ENCODE data around the gene ZNF496.
A peak's percentile ranks its signal among the peaks of the same experiment; 100 is the strongest.
"Not testable (repeated sequence)": the region's sequence is repeated elsewhere in the genome, so short reads cannot be mapped to it uniquely, and the experiment has no call there.

The ZNF496 gene

DNA sequence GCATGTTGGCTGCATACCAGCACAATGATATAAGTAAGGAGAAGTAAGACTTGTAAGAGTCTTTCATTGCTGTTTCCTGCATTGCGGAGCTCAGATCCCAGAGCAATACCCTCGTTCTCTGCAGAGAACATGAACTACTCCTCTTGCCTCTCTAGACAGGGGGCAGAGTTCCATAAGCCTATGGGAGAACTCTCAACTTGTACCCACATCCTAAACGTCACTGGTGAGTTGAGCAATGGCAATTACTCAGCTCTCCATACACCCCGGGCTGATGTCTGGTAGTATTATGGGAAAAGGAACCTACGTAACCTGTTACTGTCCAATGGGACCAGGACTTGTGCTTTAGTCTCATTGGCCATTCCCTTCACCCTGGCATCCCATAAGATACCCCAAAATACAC, 27.3 kb upstream of the ZNF496 start:
- DNase-seq, result no peak

DNA sequence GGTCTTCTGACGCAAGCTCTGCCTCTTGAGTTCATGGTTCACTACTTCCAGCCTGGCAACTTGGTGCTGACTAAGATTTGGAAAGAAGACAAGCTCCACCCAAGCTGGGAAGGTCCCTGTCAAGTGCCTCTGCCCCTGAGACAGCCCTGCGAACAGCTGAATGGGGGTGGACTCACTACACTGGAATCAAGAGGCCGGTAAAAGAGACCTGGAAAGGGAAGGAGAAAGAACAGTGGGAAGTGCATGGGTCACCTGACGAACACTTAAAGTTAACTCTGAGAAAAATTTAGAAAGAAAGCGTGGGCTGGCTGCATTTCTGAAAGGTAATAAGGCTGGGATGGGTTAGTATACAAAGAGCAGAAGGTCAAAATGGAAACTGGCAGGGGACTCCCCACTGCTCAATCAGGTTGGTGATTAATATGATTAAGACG, 26.1 kb upstream of the ZNF496 start:
- no peak for DNase-seq

DNA sequence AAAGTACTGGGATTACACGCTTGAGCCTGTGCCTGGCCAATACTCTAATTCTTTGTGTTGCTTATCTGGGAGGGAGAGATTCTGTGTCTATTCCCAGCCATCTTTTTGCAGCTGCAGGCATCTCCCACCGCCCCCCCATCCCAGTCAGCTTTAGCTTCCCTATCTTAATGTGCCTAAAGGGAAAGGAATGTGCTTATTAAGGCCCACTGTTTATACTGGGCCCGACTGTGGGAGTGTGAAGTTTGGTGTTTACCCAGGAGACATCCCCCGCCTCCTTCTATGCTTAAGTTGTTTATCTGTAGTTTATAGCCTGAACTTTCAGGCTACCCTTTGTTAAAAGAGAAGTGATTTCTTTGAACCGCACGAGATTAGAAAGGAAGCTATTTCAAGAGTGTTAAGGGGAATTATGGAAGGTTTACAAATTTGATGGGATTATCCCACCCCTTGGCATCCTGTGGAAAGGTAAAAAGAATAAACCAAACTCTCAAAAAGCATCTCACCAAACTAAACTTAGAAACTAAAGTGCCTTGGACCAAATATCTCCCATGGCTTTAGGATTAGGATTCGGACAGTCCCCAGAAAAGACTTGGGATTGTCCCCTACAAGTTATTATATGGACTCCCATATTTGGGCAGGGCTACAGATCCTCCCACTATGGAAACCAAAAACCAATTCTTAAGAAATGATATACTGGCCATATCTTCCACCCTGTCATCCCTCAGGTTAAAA, 25.5 kb upstream of the ZNF496 start:
- no peak for DNase-seq

DNA sequence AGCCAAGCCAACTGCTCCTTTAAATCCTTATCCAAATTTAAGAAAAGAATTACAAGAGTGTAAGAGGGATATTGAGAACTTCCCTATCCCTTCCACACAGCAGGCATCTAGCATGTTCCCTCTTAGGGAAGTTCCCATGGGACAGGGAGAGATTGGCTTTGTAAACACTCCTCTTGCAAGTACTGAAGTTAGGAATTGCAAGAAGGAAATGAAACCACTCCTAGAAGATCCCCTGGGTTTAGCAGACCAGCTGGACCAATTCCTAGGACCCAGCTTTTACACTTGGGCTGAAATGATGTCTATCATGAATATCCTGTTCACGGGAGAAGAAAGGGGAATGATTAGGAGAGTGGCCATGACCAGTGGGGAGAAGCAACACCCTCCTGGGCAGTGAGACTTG, 23.5 kb upstream of the ZNF496 start:
- not testable (repeated sequence) for DNase-seq

DNA sequence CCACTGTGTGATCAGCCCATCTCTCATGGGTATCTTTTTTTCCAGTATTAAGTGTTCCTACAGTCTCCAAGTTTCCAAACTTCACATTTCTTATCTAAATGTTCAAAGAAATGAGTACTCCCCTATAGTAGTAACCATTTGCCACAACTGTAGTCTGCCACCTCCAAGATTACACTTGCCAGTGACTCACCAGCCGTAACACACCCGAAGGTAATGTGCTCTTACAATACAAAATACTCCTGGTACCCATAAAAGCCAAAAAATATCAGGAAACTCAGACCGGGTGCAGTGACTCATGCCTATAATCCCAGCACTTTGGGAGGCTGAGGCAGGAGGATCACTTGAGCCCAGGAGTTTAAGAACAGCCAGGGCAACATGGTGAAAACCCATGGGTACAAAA, 20.5 kb upstream of the ZNF496 start:
- no peak for DNase-seq

DNA sequence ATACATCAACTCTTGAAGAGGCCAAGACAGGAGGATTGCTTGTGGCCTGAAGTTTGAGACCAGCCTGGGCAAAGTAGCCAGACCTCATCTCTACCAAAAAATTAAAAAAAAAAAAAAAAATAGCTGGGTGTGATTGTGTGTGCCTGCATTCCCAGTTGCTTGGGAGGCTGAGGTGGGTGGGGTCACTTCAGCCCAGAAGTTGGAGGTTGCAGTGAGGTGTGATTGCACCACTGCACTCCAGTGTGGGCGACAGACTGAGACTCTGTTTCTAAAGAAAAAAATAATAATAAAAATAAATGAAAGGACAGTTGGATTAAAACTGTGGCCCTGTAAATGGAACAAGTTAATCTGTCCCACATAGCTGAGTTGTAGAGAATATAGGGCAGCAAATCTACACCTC, 18.9 kb upstream of the ZNF496 start:
- no peak for DNase-seq

DNA sequence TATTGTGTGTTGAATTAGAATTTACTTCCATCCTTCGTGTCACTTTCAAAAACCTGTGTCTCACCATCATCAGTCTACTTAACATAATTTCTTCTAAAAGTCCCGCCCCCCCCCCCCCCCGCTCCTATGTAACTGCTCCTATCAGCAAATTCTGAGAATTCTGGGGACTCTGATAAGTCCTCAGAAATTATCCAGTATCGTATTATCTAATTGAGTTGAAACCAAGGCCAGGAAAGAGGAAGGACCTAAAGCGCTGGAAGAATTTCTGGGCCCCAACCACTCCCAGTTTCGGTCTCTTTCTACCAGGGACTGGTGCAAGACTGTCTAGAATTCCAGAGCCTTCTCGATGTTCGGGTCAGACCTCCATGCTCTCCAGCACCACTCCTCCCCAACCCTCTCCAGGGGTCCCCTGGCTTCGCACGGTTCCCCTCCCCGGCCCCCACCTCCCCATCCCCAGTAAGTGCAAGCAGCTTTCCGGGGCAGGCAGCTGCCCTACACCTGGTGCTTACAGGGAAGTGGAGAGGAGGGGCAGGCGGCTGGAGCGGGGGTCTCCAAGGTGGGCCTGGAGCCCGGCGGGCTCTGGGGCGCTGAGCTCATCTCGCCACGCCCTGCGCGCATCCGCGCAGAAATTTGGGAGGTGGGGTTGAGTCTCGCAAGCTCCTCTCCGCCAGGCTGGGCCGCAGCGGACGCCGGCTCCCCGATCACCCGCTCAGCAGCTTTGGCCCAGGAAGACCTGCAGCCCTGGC, 16.0 kb upstream of the ZNF496 start:
- no peak for DNase-seq

DNA sequence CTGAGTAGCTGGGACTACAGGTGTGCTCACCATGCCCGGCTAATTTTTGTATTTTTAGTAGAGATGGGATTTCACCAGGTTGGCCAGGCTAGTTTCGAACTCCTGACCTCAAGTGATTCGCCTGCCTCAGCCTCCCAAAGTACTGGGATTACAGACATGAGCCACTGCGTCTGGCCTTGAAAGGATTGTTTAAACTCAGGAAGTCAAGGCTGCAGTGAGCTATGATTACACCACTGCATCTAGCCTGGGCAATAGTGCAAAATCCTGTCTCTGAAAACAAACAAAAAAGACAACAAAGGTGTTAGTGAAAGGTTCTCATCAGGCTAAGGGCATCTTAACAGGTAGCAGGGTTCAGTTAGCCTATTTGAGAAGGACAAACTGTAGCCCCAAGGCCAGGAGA, 14.2 kb upstream of the ZNF496 start:
- DNase-seq, result no peak

DNA sequence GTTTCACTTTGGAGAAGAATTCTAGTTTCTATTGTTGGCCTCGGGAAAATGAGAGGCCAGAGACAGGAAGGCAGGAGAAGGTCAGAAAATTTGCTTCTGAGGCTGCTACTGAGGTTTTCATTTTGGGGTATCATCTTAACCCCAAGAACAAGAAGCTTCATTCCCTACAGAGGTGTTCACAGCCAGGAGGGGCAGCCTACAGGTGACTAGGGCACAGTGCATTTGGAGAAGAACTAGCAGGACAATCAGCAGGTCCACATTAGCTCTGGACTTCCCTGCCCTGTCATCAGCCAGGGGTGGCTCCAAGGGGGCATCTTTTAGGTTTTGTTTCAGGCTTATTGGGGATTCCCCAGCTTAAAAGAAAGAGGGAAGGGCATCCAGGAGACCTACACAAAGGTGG, 12.1 kb upstream of the ZNF496 start:
- DNase-seq, result no peak

DNA sequence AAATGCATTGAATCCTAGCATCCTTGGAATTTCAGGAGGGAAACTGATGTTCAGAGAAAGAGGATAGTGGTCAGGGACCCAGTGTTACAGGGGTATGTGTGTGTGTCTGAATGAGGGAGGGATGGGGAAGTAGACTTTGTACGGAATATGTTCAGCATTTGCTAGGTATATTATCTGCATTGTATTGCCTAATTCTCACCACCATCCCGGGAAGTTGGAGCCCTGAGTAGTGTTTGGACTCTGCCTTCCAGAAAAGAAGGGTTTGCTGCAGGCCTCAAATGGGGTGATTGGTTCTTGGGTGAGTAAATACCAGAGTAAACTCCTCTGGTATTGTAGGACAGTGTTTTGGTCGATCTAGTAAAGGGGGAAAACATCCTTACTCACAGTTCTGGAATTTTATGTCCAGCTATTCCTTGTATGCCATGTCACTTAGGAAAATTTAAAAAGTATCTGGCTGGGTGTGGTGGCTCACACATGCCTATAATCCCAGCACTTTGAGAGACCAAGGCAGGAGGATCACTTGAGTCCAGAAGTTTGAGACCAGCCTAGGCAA, 7.1 kb upstream of the ZNF496 start:
- no peak for DNase-seq

DNA sequence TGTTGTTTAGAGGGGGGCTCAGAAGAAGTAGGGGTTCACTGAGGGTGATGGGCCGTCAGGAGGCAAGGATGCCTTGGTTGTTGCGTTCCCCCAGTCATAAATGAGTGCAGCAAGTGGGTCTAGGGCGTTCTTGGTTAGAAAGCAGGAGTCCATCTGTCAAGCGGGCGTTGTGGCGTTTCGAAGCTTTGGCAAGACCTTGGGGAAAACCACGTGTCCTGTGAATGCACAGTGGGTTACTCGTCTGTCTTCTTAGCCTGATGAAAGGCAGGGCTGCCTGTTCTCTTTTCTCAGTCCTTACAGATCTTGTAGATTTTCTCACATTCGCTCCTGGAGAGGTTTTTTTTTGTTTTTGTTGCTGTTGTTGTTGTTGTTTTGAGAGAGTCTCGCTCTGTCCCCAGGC, 6.3 kb upstream of the ZNF496 start:
- no peak for DNase-seq

DNA sequence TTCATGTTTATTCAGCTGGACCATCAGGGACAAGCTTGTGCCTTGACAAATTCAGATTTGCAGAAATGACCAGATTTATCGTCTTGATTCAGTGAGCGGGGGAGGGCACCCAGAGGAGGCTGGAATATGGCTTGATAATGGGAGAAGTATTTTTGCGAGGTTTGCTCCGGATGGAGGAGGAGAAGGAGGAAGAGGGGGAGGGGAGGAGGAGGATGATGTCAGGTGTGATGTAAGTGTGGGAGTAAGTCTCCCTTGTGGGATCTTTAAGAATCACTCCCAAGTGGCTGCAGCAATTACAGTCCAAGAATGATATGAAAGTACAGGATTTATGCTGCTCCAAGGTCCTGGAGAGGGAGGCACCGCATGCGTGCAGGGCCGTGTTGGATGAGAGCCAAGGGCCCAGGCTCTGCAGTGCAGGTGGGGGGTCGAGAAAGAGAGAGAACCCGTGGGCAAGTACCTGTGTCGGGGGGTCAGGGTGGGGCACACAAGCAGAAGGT, 5.6 kb upstream of the ZNF496 start:
- no peak for DNase-seq

DNA sequence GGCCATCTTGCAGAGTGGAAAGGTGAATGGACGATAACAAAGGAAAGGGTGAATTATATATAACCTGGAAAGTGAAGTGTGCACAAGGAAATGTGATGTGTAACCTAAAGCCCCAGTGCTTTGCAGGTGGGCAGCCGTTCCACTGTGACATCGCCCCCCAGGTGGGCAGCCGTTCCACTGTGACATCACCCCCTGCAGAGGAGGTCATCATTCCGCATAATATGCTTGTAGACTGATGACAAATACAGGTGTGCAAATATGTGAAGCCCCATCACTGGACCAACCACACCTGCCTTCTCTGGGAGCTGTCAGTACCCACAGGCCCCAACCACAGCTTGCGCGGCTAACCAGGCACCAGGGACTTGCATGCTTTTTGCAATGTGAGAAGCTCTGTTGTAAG, 4.7 kb upstream of the ZNF496 start:
- DNase-seq, result peak in 1 of 2 experiments; percentile 15

DNA sequence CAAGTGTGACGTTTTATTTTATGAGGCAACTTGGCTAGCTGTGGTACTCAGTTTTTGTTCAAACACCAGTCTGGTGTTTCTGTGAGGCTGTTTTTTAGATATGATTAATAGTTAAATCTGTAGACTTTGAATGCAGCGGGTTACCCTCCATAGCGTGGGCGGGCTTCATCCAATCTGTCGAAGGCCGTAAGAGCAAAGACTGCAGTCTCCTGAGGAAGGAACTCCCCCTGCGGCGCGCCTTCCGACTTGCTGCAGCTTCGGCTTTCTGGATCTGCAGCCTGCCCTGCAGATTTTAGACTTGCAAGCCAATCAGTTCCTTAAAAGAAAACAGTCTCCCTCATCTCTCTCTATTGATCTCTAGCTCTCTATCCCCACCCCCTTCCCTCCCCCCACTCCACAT, 4.2 kb upstream of the ZNF496 start:
- no peak for DNase-seq

DNA sequence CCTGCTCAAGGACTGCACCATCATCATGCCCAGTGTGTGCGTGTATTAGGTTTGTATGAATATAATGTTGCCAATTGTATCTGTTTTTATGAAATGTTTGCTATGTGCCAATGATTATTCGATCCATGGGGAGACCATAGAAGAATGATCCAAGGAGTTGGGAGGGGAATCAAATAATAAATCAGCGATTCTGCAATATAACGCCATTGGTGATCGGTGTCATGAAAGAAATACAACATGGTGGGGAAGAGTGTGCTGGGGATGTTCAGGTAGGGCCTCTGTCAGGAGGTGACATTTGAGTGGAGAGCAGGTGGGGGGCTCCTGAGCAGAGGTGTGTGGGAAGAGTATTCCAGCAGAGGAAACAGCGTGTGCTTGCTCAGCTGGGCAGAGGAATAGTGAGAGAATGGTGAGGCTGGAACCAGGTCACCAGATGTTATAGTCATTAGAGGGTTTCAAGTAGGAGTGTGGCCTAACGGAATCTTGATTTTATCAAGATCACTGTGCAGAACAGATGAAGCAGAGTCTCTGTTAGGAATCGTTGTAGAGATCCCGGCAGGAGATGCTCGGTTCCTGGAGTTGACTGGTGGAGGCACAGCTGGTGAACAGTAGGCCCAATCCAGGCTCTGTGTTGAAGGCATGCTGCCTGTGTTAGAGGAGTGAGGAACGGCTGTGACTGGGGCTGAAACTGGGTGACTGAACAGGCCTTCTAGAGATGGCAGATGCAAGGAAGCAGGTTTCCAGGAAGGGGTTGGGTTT, 2.9 kb upstream of the ZNF496 start:
- no peak for DNase-seq

DNA sequence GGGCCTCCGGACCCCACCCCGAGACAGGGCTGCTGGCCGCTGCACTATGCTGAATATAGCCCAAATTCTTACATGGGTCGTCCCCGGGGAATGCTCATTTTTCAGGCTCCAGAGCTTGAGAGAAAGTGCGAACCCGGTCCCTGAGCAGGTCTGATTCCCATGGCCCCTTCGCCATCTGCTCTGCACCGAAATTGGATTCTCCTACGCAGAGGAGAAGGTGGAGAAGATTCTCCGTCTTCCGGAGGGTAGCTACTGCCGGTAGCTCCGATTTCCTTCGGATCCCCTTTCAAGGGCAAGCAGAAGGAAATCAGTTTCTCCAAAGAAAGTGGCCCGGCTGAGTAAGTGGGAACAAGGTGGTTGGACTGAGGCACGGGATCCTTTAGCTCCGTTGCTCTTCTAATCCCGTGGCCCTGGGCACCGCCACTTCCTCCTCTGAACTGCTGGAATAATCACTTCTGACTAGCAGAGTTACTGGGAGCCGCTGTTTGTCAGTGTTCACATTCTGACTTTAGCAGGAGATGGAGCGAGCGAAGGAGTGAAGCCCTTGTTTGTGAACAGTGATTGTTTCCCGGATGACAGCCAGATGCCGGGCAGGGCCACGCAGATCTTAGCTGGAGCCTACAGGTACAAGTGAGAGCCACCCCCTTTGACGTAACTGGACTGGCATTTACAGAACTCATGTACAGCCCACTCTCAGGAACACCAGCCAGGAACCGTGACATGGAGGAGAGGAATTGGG, 1.1 kb upstream of the ZNF496 start:
- no peak for DNase-seq

DNA sequence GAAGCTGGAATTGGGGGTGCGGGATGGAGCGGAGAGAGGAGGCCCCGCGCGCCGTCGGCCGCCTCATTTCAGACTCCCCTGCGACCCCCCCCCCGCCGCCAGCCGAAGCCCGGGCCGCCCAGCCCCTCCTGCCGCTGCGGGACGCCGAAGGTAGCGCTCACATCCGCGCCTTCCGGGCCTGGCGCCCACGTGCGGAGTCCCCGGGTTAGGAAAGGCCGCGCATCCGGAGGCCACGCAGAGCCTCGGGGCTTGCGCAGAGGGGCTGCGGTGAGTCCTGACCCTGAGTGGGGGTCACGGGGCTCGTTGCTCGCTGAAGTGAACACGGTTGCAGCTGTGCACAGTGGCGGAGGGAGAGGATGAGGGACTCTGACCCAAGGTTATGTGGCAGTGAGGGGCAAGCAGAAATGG, 552 bp upstream of the ZNF496 start:
- peak in 1 of 2 experiments; percentile 43 for DNase-seq

DNA sequence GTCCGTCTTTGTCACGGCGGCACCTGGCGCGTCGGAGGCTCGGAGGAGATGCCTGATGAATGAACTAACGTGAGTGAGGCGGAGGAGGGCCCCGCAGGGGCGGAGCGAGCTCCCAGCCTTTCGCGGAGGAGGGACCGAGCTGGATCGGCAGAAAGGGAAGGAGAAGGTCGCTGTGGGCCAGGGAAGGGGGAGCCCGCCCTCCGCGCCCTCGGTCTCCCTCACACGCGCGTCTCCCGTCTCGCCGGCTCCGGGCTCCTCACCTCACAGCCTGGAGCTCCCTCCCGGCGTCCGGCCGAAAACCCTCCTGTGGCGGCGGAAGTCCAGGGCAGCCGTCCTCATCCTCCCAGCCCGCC, 519 bp downstream of the ZNF496 start:
- DNase-seq, result peak; percentile 52 to 72

DNA sequence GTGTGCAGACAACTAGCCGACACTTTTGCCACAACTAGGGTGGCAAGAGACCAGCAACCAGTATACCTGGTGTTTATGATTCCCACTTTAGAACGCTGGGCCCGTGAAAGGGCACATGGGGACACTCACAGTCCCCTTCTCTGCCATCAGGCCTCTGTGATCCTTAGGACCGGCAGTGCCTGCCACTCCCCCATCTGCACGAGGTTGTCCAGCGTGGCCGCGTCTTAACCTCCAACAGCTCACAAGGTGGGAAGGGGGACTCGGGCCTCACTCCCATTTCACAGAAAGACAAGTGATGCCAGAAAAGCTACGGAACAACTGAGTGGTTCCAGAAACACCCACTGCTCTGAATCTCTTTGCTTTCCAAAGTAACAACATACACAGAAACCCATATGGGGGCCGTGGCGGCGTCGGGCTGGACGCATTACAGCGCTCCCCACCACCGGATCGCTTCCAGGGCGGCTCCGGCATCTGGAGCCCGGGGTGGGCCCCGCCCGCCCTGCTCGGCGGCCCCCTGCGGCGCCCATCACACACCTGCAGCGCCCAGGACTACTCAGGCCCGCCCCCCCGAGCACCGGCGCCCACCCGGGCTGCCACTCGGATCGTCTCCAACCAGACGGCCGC, 1.0 kb downstream of the ZNF496 start:
- no peak for DNase-seq

DNA sequence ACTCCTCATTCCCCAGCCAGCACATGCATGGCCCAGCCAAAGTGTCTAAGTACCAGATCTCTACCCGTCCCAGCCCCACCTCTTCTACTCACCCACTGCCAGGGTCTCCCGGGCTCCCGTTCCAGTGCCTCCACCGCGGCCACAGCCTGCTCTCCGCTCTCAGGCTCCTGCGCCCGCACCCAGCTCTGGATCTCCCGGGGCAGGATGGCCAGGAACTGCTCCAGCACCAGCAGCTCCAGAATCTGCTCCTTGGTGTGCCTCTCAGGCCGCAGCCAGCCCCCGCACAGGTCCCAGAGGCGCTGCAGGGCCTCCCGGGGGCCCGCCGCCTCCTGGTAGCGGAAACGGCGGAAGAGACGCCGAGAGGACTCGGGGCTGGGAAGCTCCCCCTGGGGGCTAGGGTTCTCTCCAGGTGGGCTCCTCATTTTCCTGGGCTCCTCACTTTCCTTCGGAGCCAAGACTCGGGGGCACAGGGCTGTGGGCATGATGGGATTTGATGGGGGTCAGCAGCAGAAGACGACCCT, 2.5 kb downstream of the ZNF496 start:
- no peak for DNase-seq

DNA sequence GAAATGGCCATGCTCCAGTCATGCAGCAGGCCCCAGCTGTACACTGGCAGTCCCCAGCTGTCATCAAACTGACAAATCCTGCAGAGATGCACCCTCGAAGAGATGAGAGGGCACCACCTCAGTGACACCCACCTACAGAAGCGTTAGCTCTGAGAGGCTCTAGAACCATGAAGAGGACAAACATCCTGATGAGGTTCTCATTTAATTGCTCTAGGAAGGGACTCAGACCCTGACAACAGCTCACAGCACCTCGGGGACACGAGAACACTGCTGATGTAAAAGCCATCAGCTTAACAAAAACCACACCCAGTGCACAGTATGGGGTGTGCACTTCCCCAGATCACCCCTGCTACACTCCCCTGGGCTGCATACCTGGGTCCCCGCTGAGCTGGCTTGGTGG, 3.4 kb downstream of the ZNF496 start:
- no peak for DNase-seq

Data from NCI-H1930 (cell line).